Measurements from ENCODE around the gene SCAPER.

GRCh38 chr15:76928201-76928600 lies 23.1 kb upstream of the SCAPER start:
- TF ChIP-seq POLR2A (IDR thresholded peaks at IDR 0.05) (no peak), CTCF (IDR thresholded peaks at IDR 0.05) (no peak), EP300 (IDR thresholded peaks at IDR 0.05) (no peak), POLR2AphosphoS5 (IDR thresholded peaks at IDR 0.05) (no peak)
